BE2C (cell line): ENCODE results near the gene SREBF2.

Experiments
- DNase-seq: peaks from one replicate; pipeline ENCODE4 v3.0.0-alpha.2; 2020
- H3K27me3 ChIP-seq: fragments of 250-450 bp; sonication (Bioruptor Pico); 2 replicates; pipeline ENCODE4 v1.5.1; 2020; ENCODE audit warnings: mild to moderate bottlenecking
- H3K36me3 ChIP-seq: fragments of 250-450 bp; sonication (Bioruptor Pico); 2 replicates; pipeline ENCODE4 v1.5.1; 2020; ENCODE audit warnings: mild to moderate bottlenecking
- H3K4me1 ChIP-seq: fragments of 250-450 bp; sonication (Bioruptor Pico); 2 replicates; pipeline ENCODE4 v1.5.1; 2020
- H3K4me3 ChIP-seq: 2 replicates; pipeline ENCODE4 v1.5.1; 2011; ENCODE audit warnings: low read depth, low read length
- H3K9me3 ChIP-seq: fragments of 250-450 bp; sonication (Bioruptor Pico); 2 replicates; pipeline ENCODE4 v1.5.1; 2020
- TF ChIP-seq, protein P1 (sequence below): IDR thresholded peaks from 2 replicates; pipeline ENCODE4 v1.5.1; 2012; ENCODE audit warnings: mild to moderate bottlenecking, low read depth, low read length

Gene SREBF2

DNA sequence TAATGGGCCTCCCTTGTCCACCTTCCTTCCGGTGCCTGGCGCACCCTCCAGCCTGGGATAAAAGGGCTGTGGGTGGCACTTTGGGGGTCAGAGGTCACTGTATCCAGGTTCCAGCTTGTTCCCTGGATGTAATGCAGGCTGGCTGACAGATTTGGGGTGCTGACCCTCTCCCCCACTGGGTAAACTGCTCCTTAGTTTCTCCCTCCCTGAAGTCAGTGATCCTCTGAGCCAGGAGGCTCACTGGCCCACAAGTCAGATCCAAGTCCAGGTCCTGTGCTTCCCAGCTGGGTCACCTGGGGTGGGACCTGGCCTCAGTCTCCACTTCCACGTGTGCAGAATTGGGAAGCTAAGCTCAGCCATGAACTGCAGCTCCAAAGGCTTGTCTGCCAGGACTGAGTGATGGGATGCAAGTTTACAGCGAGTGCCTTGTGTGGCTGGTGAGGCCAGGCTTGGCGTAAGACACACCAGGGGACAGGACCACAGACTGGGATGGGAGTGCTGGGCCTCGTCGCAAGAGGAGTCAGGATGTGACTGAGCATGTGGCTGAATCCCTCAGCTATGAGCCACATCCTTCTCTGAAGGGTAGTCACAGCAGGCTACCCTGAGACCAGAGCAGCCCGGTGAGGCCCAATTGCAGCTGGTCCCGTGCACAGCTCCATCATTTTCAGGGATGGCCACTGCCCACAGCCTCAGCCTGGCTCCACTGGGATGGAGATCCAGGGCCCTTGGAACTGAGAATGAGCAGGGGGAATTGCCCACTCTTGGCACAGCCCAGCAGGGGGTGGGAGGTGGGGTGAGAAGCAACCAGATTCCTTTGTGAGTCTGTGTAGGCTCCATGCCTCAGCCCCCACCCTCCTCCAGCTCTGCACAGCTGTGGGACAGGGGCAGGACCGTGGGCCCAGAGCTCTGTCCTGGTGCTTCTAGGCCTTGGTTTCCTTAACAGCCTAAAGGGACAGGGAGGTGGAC lies 74.8 kb downstream of the SREBF2 start:
- Histone ChIP-seq H3K27me3 (peaks cover 38% of the 10 kb centered on the region), H3K4me1 (no peaks in the 10 kb centered on the region), H3K9me3 (no peaks in the 10 kb centered on the region), H3K4me3 (no peak overlapping the region), H3K36me3 (peaks cover 33% of the 10 kb centered on the region)
- TF ChIP-seq, protein P1, sequence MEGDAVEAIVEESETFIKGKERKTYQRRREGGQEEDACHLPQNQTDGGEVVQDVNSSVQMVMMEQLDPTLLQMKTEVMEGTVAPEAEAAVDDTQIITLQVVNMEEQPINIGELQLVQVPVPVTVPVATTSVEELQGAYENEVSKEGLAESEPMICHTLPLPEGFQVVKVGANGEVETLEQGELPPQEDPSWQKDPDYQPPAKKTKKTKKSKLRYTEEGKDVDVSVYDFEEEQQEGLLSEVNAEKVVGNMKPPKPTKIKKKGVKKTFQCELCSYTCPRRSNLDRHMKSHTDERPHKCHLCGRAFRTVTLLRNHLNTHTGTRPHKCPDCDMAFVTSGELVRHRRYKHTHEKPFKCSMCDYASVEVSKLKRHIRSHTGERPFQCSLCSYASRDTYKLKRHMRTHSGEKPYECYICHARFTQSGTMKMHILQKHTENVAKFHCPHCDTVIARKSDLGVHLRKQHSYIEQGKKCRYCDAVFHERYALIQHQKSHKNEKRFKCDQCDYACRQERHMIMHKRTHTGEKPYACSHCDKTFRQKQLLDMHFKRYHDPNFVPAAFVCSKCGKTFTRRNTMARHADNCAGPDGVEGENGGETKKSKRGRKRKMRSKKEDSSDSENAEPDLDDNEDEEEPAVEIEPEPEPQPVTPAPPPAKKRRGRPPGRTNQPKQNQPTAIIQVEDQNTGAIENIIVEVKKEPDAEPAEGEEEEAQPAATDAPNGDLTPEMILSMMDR, result no peak
- DNase-seq, result no peak

DNA sequence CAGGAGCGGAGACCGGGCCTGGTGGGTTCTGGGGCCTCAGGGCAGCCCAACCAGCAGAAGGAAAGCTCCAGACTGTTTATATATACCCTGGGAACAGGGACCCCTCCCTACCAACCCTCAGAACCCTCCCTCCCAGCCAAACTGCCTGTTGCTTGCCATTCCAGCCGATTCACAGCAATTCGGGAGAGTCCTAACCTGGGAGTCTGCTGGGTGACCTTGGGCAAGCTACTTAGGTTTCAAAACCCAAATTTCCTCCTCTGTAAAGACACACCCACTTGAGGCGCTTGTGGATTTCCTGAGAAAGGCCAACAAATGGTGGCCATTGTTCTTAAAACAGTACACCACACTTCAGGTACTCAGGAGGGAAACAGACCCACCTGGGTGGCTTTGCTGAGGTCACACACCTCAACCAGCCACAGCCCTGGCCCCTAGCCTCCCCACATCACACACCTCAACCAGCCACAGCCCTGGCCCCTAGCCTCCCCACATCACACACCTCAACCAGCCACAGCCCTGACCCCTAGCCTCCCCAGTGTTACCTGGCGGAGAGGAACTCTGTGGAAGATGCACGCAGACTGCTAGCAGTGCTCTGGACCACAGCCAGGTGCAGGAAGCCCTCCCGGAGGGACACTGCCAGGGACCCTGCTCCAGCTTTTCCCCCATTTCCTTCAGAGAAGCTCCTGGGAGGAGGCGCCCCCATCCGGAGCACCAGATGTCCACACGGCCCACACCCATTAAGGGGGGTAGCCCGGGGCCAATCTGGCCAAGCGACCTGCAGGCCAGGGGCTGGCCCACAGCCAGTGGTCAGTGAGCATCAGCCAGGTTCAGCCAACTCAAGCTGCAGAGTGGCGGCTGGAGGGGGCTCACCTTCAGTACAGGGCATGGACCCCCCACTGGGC lies 75.8 kb downstream of the SREBF2 start:
- no peak for DNase-seq
- H3K4me1 ChIP-seq, result no peaks in the 10 kb centered on the region
- H3K4me3 ChIP-seq, result no peak overlapping the region
- H3K36me3 ChIP-seq, result peaks cover 24% of the 10 kb centered on the region
- H3K27me3 ChIP-seq, result peaks cover 47% of the 10 kb centered on the region
- TF ChIP-seq, protein P1, result no peak
- H3K9me3 ChIP-seq, result no peaks in the 10 kb centered on the region

DNA sequence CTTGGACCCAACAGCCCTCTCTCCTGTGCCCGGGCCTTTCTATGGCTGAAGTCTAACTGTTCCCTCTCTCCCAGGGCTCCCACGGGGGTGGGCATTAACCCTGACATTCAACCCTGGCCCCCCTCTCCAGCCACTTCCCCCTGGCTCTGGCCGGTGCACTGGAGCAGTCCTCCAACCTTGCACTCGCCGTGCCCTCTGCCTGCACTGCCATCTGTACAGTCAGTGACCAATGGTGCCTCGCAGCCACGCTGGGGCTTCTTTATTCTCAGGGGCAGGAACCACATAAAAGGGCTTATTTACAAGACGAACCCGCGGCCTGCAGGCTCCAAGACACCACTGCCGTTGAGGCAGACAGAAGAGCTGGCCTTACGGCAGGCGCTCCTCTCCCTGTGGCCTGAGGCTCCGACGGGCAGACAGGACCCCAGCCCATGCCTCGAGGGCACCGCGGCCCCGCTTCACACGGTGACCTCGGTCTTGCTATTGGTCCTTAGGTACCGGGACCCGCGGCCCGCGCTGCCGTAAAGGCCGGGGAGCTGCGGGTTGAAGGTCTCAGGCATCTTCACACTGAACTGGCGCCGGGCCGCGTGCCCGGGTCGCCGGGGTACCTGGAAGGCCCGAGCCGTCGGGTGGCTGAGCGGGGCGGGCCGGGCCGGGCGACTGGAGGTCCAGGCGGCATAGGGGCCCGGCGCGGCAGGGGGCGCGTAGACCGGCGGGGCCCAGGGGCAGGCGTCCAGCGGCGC lies 76.6 kb downstream of the SREBF2 start:
- H3K36me3 ChIP-seq, result peaks cover 15% of the 10 kb centered on the region
- peaks cover 56% of the 10 kb centered on the region for H3K27me3 ChIP-seq
- H3K4me1 ChIP-seq, result no peaks in the 10 kb centered on the region
- H3K9me3 ChIP-seq, result no peaks in the 10 kb centered on the region
- no peak for DNase-seq
- H3K4me3 ChIP-seq, result no peak overlapping the region
- TF ChIP-seq, protein P1, result no peak

DNA sequence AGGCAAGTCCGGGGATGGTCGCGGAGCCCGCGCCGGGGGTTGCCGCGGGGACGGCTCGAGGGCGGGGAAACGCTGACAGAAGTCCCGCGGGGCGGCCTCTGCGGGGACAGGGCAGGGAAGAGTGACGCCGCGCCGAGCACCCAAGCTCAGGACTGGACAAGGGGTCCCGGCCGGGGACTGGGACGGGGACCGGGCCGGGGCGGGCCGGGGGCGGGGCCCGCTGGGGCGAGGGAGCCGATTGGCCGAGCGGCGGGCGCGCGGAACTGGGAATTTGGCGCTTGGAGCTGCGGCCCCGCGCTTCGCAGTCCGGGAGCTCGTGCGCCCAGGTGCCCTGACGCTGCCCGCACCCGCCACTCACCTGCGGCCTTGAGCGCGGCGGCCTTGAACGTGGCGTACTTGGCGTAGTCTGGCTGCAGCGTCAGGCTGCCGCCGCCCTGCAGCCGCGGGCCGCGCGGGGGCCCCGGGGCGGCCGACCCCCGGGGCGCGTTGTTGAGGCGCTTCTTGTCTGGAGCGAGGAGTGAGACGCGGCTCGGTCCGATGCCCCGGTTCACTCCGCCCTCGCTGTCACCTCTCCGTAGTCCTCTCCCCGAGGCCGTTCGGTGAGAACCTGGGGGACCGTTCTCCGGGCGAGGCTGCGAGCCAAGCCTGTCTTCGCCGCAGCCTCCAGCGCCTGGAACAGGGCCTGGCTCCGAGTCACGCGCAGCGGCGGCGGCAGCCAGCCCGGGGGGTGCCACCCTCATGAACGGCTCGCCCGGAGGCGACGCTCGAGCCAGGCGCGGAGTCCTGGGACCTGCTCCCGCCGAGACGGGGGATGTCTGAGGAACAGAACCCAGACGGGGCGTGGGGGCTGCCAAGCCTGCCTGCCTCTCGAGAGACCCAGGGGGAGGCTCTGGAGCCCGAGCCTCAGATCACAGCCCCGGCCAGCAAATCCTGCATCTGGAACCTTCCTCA lies 77.4 kb downstream of the SREBF2 start:
- Histone ChIP-seq H3K9me3 (no peaks in the 10 kb centered on the region), H3K27me3 (peaks cover 64% of the 10 kb centered on the region), H3K4me1 (no peaks in the 10 kb centered on the region), H3K4me3 (peak overlapping the region; percentile 20), H3K36me3 (peaks cover 7% of the 10 kb centered on the region)
- DNase-seq, result peak; percentile 42
- TF ChIP-seq, protein P1, result no peak

DNA sequence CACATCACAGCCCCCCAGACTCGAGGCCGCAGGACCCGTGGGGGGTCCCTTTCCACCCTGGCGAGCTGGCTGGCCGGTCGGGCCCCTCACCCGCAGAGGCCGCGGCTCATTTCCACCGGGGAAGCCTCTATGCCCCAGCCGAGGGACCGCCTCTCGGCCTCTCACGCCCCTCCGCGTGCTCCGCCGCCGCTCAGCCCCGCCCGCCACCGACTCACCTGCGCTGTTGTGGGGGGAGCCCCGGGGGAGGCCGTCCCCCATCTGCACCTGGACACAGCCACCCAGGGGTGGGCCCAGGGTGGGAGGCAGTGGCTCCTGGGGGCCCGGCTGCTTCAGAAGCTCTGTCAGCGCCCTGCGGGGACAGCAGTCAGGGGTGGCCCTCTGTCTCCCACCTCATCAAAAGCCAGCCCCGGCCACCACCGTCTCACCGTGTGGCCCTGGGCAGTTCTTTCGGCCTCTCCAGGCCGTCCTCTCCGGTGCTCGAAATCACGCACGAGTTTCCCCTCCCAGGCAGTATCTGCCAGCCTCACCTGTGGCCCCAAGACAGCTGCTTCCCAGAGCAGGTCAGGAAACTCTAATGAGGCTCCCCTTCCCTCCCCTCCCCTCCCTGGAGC lies 78.2 kb downstream of the SREBF2 start:
- H3K4me3 ChIP-seq, result peak overlapping the region; percentile 20
- no peak for DNase-seq
- peaks cover 6% of the 10 kb centered on the region for H3K36me3 ChIP-seq
- no peaks in the 10 kb centered on the region for H3K9me3 ChIP-seq
- no peaks in the 10 kb centered on the region for H3K4me1 ChIP-seq
- H3K27me3 ChIP-seq, result peaks cover 72% of the 10 kb centered on the region
- TF ChIP-seq, protein P1, result no peak
